NT2/D1 (cell line): ENCODE results near the gene CACNA1S.

Source experiments
- SUZ12 ChIP-seq: IDR thresholded peaks from 2 replicates; pipeline ENCODE4 v1.6.1; 2011; ENCODE audit not compliant: insufficient read length, insufficient read depth; ENCODE audit errors: extremely low read depth
- YY1 ChIP-seq: IDR thresholded peaks from 2 replicates; pipeline ENCODE4 v1.6.1; 2011; ENCODE audit not compliant: insufficient read length, insufficient read depth
- ZNF274 ChIP-seq: IDR thresholded peaks from 2 replicates; pipeline ENCODE4 v1.6.1; 2011; ENCODE audit warnings: mild to moderate bottlenecking, low read depth, low read length

- TF ChIP-seq ZNF274, result no peak
- no peak for TF ChIP-seq YY1
- TF ChIP-seq SUZ12, result no peak
Observed at GRCh38 chr1:201004732-201005131, 107.5 kb downstream of the CACNA1S start.
